Muscle of arm (tissue), 14 donors: ENCODE results near the gene C2orf76. TPM values are rescaled to one million over a fixed set of nuclear protein-coding genes. Genes with fewer than 3 reads are reported as not detected.
A peak's percentile ranks its signal among the peaks of the same experiment; 100 is the strongest.
"Not testable (repeated sequence)": the region's sequence is repeated elsewhere in the genome, so short reads cannot be mapped to it uniquely, and the experiment has no call there.

Experiments
- DNase-seq: peaks from one replicate; pipeline ENCODE4 v3.0.0-alpha.2; 2013
- long read RNA-seq, 11 donors: transcript quantifications; one replicate each; lab custom pipeline, GENCODE V29; 2026
- polyA plus RNA-seq, 12 donors: library from polyadenylated mRNA; unstranded; fragments of 120-200 nt; gene quantifications; one replicate each; pipeline ENCODE4 v1.2.1, GENCODE V29; 2013; ENCODE audit not compliant: insufficient read length in 12 of 12

C2orf76 gene
- polyA plus RNA-seq: 10 to 100 TPM in 5 of 12 donors, 1 to 10 TPM in 5, not detected in 2; 7.6 to 15.3 (median 10.7) TPM
- long read RNA-seq, donor 1, partial matches to known transcripts: 1,570 of 1,591 reads
- long read RNA-seq, donor 1, other reads (novel, unspliced or antisense): 18 of 1,591 reads
- long read RNA-seq, donor 2, transcript C2orf76-201 (6 exons, 676 nt): major isoform, 5 of 1,021 reads
- long read RNA-seq, donor 2, partial matches to known transcripts: 994 of 1,021 reads
- long read RNA-seq, donor 2, other reads (novel, unspliced or antisense): 22 of 1,021 reads
- long read RNA-seq, donor 3, partial matches to known transcripts: 87 of 427 reads
- long read RNA-seq, donor 3, other reads (novel, unspliced or antisense): 338 of 427 reads
- long read RNA-seq, donor 4, partial matches to known transcripts: 0 of 2 reads
- long read RNA-seq, donor 4, other reads (novel, unspliced or antisense): 0 of 2 reads
- long read RNA-seq, donor 5, partial matches to known transcripts: 1,755 of 1,778 reads
- long read RNA-seq, donor 5, other reads (novel, unspliced or antisense): 19 of 1,778 reads
- long read RNA-seq, donor 6, partial matches to known transcripts: 0 of 1 reads
- long read RNA-seq, donor 6, other reads (novel, unspliced or antisense): 0 of 1 reads
- long read RNA-seq, donor 7, partial matches to known transcripts: 388 of 391 reads
- long read RNA-seq, donor 7, other reads (novel, unspliced or antisense): 0 of 391 reads
- long read RNA-seq, donor 8, partial matches to known transcripts: 720 of 729 reads
- long read RNA-seq, donor 8, other reads (novel, unspliced or antisense): 9 of 729 reads
- long read RNA-seq, donor 9, partial matches to known transcripts: 586 of 589 reads
- long read RNA-seq, donor 9, other reads (novel, unspliced or antisense): 0 of 589 reads
- long read RNA-seq, donor 10, partial matches to known transcripts: 639 of 643 reads
- long read RNA-seq, donor 10, other reads (novel, unspliced or antisense): 0 of 643 reads
- long read RNA-seq, donor 11, partial matches to known transcripts: 871 of 885 reads
- long read RNA-seq, donor 11, other reads (novel, unspliced or antisense): 13 of 885 reads

DNA sequence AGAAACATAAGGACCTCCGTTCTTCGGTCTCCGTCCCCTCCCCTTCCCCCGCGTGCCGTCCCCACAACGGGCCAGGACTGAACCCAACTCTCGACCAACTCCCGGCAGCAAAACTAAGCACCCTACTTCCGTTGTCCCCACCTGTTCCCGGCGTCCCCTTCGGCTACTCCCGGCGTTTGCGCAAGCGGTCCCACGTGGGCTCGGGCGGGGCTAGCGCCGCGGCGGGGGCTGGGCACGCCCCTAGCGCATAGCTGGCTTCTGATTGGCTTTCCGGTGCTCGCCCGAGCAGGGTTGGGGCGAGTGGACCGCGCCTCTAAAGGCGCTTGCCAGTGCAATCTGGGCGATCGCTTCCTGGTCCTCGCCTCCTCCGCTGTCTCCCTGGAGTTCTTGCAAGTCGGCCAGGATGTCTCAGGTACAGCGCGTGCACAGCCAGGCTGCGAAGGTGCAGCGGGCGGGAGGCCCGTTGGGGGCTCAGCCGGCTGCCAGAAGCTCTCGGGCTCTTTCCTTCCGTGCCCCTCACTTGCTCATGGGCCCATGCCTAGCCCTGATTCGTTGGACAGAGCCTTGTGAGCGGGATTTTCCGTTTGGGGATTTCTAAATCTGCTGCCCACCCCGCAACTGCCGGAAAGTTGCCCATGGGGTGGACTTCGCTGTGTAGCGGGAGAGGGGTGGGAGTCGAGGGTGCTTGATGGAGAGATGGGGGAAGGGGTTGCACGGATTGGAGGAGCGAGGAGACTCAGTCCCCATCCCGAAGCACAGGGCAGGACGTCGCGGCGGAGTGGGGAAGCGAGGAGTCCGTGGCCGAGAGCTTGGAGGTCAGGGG lies at the start of gene C2orf76, which contains the start of gene DBI:
Gene C2orf76 (minus strand): TSS at position 186 of the 823 bp plus-strand sequence. CDS start 26,875 bp downstream, outside the sequence.
Gene DBI (plus strand): TSS at position 329 of the 823 bp plus-strand sequence. CDS start 75 bp downstream, at position 404.
- DNase-seq: peak; percentile 96

DNA sequence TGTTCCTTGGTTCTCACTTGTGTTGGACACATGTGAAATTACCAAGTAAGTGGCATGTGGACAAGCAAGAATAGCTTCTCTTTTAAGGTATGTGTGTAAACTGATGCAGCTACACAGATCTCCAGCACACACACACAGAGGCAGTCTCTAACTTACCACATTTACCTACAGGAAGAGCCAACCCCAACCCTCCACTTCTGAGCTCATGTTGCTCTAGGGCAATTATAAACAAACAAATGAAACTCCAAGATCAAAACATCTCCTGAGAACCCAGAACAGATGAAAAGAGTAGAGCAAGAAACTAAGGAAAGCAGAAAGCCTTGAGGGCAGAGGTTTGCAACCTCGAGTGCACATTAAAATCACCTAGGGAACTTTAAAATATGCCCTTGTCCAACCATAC lies 49.0 kb upstream of the C2orf76 start:
- DNase-seq: no peak

DNA sequence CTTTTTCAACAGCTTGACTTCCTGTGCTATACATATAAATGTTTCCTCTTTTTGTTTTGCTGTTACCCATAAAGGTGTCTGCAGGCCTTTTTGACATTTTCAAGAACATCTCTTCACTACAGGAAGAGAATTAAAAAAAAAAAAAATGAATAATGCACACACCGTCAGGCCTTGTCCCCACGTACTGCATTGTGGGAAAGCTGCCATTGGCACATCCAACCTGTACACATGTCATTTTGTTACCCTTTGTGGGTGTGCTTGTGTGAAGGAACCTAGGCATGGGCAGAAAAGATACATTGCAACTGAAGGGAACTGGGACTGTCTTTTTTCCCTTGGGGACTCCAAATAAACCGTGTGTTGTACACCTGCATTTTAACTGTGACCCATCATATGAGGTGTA lies 48.3 kb upstream of the C2orf76 start:
- no peak for DNase-seq

DNA sequence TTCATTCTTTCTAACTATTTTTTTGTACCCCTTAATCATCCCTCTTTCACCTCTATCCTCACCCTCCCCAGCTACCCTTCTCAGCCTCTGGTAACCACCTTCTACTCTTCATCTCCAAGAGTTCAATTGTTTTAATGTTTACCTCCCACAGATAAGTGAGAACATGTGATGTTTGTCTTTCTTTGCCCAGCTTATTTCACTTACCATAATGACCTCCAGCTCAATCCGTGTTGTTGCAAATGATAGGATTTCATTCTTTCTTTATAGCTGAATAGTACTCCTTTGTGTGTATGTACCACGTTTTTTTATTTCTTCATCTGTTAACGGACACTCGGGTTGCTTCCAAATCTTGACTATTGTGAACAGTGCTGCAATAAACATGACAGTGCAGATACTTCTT lies 42.9 kb upstream of the C2orf76 start:
- no peak for DNase-seq

DNA sequence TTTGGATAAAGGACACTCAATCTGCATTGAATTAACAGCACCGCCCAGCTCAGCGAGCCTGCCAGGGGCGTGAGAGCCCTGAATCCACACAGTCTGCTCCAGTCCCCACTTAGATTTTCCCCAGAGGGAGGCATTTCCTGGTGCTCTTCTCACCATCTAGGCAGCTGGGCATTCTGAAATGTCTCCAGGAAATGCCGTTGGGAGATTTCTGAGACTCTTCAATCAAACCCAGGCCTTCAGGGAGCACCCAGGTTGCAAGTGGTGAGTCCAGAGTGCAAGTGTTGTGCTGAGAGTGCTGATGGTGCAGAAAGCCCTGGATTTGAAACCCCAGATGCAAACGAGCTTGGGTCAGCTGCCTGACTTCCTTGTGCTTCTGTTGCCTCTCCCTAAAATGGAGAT lies 41.6 kb upstream of the C2orf76 start:
- DNase-seq: peak; percentile 11

DNA sequence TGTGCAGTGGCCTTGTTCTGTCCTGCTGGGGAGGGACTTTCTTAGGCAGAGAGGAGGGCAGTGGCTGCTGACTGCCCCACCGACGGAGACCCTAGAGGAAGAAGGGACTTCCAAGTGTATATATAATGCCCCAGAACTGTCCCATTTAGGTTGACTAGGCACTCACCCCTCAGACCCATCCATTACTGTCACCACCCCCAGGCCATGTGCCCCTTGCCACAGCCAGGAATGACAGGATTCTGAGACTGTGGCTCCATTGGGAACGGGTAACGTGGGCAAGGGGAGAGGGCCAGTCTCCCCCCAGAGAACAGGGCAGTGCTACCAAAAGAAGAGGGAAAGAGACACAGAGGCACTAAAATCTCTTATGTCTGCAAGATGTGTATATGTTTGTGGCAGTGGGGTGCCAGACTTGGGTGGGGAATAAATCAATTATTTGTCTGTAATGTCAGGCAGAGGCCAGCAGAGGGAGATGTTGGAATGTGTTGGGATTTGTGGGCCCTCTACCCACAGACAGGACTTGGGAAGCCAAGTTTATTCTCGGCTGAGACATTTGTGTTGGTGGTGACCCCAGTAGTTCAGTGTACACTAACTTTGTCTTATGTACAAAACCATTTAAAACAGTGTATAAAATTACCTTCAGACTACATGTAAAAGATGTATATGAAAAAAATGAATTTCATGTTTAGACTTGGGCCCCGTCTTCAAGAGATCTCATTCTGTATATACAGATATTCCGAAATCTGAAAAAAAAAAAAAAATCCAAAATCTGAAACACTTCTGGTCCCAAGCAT lies 41.0 kb upstream of the C2orf76 start:
- DNase-seq: peak; percentile 57

DNA sequence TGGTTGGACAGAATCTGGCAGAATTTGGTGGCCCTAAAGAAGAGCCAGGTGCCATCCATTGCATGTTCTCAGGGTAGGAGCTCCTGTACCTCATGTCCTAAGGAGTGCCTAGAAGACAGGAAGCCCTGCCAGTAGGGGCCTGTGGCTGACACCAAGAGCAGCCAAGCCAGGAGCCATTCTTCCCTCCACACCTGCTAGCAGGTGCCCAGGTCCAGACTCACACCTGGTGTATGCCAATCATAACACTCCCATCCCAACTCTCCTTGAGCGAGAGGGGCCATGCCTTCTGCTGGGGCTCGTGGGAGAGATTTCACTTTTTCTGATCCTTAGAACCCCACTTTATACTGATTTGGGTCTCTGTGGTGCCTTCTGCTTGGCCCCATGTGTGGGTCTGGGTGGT lies 38.5 kb upstream of the C2orf76 start:
- no peak for DNase-seq

DNA sequence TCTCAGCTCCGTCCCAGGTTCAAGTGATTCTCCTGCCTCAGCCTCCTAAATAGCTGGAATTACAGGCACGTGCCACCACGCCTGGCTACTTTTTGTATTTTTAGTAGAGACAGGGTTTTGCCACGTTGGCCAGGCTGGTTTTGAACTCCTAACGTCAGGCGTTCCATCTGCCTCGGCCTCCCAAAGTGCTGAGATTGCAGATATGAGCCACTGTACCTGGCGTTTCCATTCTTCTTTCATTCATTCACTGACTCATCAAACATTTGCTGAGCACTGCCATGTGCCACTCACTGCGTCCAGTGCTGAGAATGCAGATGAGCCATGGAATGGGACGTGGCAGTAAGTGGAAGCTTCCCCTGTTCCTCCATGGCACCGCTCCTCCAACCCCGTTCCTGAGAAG lies 37.0 kb upstream of the C2orf76 start:
- not testable (repeated sequence) for DNase-seq

DNA sequence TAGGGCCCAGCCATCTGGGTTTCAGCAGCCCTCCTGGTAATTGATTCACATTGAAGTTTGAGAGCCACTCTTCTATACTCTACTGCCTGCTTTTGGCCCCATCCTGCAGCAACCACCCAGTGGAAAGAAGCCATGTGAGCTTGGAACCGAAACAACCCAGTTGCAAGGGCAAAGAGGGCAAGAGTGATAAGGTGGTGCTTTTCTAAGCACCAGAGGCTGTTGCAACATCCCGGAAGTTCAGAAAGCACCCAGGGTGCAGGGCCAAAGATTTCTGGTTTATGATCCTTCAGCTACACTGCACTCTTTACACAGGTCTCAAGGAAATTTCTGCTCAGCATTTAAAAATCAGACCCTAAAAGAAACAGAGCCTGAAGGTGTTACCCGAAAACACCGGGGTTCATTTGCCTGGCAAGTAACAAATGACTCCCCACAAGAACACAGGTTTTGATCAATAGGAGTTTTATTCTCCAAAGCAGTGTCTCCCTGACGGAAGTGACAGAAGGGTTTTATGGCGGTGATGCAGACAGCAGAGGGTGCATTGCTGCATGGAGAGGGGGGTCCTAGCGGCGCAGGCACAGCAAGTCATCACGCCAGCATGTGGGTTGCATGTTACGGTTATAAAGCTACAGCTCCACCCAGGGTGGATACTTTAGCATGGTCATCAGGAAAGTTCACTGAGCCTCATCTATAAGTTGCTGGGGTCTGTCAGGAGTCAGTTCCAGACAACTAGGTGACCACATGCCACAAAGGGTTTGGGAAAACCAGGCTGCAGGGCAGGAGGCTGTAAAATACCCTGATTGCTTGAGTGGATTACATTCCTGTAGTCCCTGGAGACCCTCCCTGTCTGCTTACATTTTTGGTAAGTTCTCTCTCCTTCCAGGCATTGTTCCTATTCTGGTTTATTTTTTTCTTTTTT lies 36.3 kb upstream of the C2orf76 start:
- DNase-seq: no peak

DNA sequence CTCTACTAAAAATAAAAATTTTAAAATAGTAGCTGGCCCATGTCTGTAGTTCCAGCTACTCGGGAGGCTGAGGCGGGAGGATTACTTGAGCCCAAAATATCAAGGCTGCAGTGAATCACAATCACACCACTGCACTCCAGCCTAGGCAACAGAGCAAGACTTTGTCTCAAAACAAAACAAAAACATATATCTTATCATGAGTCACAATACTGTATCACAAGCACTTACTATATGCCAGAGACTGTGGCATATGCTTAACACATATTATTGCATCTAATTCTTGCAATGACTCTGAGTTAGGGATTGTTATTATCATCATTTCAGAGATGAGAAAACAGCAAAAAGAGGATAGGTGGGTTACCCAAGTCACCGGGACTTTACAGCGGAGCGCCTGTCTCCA lies 35.5 kb upstream of the C2orf76 start:
- DNase-seq: no peak

DNA sequence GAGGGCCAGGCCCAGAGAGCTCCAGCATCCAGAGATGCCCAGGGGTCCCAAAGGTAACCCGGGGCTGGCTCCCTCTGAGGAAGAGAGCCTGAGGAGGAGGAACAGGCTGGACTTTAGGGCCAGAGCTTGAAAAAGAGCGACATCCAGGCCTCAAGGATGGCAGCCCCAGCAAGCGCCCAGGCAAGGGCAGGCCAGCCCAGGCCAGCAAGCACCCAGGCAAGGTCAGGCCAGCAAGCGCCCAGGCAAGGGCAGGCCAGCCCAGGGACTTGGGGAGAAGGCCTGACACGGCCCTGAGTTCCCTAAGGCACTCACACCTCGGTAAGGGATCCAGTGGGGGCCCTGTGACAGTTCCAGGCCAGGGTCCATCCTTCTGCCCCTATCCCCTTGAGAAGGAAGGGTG lies 30.6 kb upstream of the C2orf76 start:
- DNase-seq: no peak

DNA sequence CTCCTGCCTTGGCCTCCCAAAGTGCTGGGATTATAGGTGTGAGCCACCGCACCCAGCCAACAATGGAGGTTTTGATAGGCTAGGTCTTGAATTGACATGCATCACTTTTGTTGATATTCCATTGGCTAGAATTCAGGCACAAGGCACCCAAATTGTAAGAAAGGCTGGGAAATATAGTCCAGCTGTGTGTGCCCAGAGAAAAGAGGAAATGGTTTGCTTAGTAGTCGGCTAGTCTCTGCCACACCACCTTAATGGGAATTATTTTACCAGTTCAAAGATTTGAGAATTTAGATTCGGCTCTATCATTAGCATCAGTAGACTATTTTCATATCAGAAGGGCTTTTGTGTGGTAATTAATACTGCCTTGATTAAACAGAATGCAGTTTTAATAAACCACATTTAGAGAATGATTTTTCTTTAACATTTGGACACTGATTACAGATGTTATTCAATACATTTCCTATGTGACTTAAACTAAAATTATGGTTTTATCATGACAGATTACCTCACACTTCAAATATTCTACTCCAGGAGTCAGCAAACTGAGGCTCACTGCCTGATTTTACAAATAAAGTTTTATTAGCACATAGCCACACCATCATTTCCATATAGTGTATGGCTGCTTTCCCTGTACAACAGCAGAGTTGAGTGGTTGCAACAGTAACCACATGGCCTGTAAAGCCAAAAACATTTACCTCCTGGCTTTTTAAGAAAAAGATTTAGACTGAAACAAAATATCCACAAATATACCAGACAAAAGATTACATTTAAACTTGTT lies 27.5 kb upstream of the C2orf76 start:
- DNase-seq: no peak

DNA sequence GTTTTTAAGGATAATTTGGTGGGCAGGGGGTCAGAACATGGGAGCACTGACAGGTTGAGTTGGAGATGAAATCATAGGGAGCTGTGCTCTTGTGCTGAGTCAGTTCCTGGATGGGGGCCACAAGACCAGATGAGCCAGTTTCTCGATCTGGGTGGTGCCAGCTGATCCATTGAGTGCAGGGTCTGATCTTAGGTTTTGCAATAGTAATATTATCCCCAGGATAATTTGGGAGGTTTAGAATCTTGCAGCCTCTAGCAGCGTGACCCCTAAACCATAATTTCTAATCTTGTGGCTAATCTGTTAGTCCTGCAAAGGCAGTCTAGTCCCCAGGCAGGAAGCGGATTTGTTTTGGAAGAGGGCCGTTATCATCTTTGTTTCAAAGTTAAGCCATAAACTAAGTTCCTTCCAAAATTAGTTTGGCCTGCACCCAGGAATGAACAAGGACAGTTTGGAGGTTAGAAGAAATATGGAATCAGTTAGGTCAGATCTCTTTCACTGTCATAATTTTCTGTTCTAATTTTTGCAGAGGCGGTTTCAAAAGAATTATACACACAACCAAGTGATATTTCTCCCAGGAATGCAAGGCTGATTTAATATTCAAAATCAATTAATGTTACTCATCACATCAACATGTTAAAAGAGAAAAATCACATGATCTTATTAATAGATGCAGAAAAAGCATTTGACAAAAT lies 23.1 kb upstream of the C2orf76 start:
- peak; percentile 48 for DNase-seq

DNA sequence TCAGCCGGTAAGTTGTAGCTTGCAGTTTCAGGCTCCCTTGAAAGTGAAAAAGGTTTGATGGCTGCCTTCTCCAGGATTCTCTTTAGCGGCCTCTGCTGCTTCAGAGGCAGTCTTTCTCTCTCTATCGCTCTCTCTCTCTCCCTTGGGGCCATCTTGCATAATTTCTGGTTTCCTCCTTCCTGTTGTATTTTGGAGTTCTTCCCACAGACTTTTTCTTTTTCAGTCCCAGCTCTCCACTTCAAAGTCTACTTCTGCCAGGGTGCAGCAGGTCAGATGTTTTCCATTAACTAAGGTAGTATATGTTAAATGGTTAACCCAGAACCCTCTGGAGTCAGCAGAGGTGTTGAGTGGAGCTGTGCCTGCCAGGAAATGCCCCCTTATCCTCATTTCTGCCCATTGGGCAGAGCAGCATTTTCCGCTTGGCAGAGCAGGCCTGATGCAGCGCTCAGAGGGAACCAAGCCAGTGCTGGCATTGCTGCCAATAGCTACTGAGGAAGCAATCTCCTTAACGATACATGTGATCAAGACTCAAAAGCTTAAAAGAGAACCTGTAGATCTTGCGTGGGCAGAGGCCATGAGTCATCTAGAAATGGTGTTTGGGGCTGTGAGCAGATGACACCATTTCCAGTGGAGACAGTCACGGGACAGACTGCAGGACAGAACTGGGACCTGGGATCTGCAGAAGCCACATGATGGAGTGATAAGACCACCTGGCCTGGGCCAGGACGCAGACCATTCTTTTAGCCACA lies 20.9 kb upstream of the C2orf76 start:
- peak; percentile 63 for DNase-seq

DNA sequence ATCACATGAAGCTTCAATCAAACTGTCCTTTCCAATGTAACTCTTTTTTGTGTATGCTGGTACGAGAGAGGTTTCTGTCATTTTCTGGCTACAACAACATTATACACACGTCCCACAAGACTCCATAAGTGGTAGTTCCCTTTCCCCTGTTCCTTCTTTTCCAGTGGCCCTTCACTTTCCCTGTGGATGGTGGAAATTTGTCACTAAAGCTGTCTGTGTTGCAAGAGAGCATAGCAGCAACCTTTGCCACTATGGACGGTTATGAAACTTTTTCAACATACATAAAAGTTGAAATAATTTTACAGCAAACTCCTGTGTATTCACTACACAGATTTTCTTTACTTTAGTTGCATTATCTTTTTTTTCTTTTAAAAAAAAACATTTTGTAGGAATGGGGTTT lies 18.8 kb upstream of the C2orf76 start:
- no peak for DNase-seq

DNA sequence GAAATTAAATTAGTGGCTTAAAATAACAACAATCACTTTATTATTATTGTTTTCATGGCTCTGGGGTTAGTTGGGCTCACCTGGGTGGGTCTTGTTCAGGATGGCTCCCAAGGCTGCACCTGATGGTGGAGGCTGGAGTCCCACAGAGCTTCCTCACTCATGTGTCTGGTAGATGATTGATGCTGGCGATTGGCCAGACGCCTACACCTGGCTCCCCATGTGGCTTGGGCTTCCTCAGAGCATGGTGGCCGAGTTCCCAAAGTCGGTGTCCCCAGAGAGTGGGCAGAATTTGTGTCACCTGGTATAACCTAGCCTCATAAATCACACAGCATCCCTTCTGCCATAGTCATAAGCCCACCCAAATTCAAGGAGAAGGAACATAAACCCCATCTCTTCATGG lies 18.3 kb upstream of the C2orf76 start:
- no peak for DNase-seq
